ENCODE data around the gene MRPL36. TPM values are rescaled to one million over a fixed set of nuclear protein-coding genes. Genes with fewer than 3 reads are reported as not detected.

The MRPL36 gene
- total and polyA plus RNA-seq, 9 donors: 26.8 to 60.7 (median 34.0) TPM

DNA sequence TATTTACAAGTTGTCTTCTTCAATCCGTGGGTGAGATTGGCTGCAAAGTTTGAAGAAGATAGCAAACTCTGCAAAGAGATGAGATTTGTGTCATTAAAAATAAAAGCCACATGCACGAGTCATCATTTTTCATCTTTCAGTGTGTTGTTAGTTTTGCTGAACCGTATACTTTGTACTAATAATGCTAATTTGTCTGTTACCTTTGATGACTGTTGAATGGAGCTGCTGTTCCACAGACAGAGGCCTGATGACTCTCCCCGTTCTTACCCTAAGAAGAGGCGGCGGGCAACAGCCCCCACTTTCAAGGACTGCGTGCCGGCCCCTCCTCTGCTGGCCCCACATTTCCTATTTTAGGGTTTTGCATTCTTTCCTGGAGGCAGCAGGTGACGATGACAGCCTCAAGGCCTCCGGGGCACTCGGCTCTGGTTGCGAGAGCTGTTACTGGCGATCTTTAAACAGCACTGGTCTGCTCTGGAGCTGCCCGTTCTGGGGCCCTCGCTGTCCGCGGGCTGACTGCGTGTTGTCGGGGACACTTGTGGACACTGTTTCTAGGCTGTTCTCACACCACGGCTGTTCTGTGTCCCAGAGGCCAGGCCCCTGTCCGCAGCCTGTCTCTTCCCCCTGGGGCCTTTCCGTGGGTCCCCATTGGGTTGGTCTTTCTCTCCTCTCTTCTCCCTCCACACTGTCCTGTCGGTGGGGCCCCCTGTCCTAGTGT, 36.7 kb upstream of the MRPL36 start:
- Histone ChIP-seq H3K4me1 (ENCODE audit: insufficient read depth) (no peaks in the 10 kb centered on the region), H3K27me3 (no peaks in the 10 kb centered on the region), H3K9me3 (no peaks in the 10 kb centered on the region), H3K4me3 (no peak overlapping the region), H3K36me3 (no peaks in the 10 kb centered on the region), H3K27ac (no peak overlapping the region)
- DNase-seq: no peak
- 56 to 61% (median 56%) methylated on average over 23 of the region's 23 CpGs for WGBS, 3 donors
- TF ChIP-seq EP300 (IDR thresholded peaks at IDR 0.05): no peak
- TF ChIP-seq, protein P1, sequence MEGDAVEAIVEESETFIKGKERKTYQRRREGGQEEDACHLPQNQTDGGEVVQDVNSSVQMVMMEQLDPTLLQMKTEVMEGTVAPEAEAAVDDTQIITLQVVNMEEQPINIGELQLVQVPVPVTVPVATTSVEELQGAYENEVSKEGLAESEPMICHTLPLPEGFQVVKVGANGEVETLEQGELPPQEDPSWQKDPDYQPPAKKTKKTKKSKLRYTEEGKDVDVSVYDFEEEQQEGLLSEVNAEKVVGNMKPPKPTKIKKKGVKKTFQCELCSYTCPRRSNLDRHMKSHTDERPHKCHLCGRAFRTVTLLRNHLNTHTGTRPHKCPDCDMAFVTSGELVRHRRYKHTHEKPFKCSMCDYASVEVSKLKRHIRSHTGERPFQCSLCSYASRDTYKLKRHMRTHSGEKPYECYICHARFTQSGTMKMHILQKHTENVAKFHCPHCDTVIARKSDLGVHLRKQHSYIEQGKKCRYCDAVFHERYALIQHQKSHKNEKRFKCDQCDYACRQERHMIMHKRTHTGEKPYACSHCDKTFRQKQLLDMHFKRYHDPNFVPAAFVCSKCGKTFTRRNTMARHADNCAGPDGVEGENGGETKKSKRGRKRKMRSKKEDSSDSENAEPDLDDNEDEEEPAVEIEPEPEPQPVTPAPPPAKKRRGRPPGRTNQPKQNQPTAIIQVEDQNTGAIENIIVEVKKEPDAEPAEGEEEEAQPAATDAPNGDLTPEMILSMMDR (IDR thresholded peaks at IDR 0.05): no peak
- TF ChIP-seq POLR2A (IDR thresholded peaks at IDR 0.05): no peak
- intact Hi-C loops (cut with DNase I): no loop called here

DNA sequence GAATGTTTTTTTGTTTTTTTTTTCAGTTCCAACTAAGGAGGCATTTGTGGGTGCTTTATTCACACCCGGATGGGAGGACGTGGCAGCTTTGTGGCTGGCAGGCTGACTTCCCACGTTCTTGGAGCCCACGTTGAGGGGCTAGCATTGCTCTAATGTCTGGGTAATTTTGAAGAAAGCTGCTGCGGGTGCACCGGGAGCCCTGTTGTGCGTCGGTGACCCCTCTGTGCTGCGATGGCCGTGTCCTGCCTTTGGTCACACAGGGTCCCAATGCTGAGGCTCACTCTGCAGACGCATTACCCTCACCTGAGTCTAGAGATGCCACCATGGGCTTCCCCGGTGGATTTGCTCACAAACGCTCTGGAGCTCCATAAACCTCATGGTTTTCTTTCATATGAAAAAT, 35.8 kb upstream of the MRPL36 start:
- Histone ChIP-seq H3K4me3 (no peak overlapping the region), H3K9me3 (no peaks in the 10 kb centered on the region), H3K4me1 (ENCODE audit: insufficient read depth) (no peaks in the 10 kb centered on the region), H3K27me3 (no peaks in the 10 kb centered on the region), H3K27ac (no peak overlapping the region), H3K36me3 (no peaks in the 10 kb centered on the region)
- no peak for DNase-seq
- 82 to 84% (median 82%) methylated on average over 13 of the region's 13 CpGs for WGBS, 3 donors
- TF ChIP-seq, protein P1 (IDR thresholded peaks at IDR 0.05): no peak
- TF ChIP-seq POLR2A (IDR thresholded peaks at IDR 0.05) (no peak), EP300 (IDR thresholded peaks at IDR 0.05) (no peak)
- intact Hi-C loops (cut with DNase I): no loop called here

DNA sequence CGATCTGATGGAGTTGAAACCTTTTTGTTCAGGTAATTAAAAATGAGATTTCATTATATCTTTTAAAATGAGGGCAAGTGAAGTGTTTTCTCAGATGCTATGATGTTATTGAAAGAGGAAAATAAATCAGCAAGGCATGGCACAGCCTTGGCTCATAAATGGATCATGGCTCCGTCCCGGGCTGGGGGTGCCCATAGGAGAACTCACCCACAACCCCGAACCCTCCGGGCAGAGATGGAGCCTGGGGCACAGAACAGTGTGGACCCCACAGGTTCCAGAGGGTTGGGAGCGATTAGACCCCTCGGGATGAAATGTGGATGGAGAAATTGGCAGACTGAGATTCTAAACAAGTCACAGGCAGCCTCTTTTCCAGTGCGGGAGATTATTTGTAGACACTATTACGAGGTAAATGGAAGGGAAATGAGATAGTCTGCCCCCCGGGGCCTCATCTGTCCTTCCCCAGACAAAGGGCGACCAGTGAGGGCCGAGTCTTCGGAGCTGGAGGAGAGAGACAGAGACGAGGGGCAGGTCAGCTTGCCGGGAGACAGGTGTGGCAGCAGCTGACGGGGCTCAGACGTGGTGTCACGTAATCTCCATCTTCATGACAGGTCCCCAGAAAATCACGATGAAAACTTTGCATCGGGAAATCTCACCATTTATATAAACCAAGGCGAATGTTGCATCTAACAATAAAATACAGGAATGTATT, 35.2 kb upstream of the MRPL36 start:
- no peaks in the 10 kb centered on the region for H3K27me3 ChIP-seq
- WGBS, 3 donors: 52 to 59% (median 58%) methylated on average over 21 of the region's 21 CpGs
- no peak for DNase-seq

DNA sequence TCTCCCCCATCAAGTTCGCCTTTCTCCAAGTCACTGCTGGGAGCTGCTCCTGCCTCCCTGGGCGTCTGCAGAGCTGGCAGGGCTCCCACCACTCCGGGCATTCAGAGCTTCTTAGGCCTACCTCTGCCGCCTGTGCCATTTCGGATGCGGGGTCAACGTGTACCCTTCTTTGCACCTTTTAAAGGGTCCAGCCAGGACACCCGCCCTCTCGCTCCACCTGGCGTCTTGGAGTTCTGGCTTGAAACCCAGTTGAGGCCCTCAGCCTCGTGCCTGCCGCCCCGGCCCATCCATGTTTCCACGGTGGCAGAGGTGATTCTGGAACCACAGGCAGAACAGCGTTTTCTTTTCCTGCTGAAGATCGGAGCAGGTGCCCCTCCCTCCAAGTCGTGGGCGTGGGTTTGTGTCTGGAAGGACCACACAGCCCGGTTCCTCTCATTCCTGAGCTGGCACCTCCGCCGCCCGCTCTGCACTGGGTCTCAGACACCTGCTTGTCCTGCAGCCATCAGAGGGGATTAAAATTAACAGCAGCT, 34.5 kb upstream of the MRPL36 start:
- no peaks in the 10 kb centered on the region for H3K27me3 ChIP-seq
- WGBS, 3 donors: 61 to 72% (median 68%) methylated on average over 21 to 22 of the region's 22 CpGs
- H3K4me1 ChIP-seq (ENCODE audit: insufficient read depth): no peaks in the 10 kb centered on the region
- no peak overlapping the region for H3K4me3 ChIP-seq
- no peak for DNase-seq
- TF ChIP-seq POLR2A (IDR thresholded peaks at IDR 0.05) (no peak), EP300 (IDR thresholded peaks at IDR 0.05) (no peak)
- TF ChIP-seq, protein P1 (IDR thresholded peaks at IDR 0.05): no peak
- H3K36me3 ChIP-seq: no peaks in the 10 kb centered on the region
- H3K9me3 ChIP-seq: no peaks in the 10 kb centered on the region
- intact Hi-C loops (cut with DNase I): no loop called here
- H3K27ac ChIP-seq: no peak overlapping the region

More for the DNA sequence above, 35.2 kb upstream of the MRPL36 start:
- intact Hi-C loops (cut with DNase I): no loop called here
- Histone ChIP-seq H3K9me3 (no peaks in the 10 kb centered on the region), H3K36me3 (no peaks in the 10 kb centered on the region), H3K27ac (no peak overlapping the region), H3K4me1 (ENCODE audit: insufficient read depth) (no peaks in the 10 kb centered on the region), H3K4me3 (no peak overlapping the region)
- no peak for TF ChIP-seq POLR2A (IDR thresholded peaks at IDR 0.05)
- no peak for TF ChIP-seq EP300 (IDR thresholded peaks at IDR 0.05)

Measured in ovary (tissue), 9 donors.